A673 (cell line): ENCODE measurements around the gene PRXL2C. TPM values are rescaled to one million over a fixed set of nuclear protein-coding genes. Genes with fewer than 3 reads are reported as not detected.

Source experiments
- BruUV-seq: library from RNA; stranded (reverse); fragments of 400-500 nt; replicated peaks from 2 replicates; lab custom pipeline; 2021; lab: Mats Ljungman, UMichigan
- CTCF ChIA-PET: fragments of 300-600 bp; sonication (Branson Sonifier 250); formaldehyde crosslinking; loops from one replicate; lab custom pipeline; 2022; ENCODE audit warnings: antibody characterized with exemption; lab: Charles Lee
- POLR2A ChIA-PET: fragments of 300-600 bp; sonication (Branson Sonifier 250); formaldehyde crosslinking; loops from one replicate; lab custom pipeline; 2022; ENCODE audit warnings: antibody characterized with exemption; ENCODE audit not compliant: low non-redundant PET; lab: Charles Lee
- DNase-seq: peaks from one replicate; pipeline ENCODE4 v3.0.0-alpha.2; 2015; ENCODE audit warnings: low spot score
- H3K27ac ChIP-seq: fragments of 200-600 bp; sonication (generic); 2 replicates; pipeline ENCODE4 v1.5.1; 2016; ENCODE audit warnings: mixed run types, low read depth, mild to moderate bottlenecking, mixed read lengths, antibody characterized with exemption, low read length; ENCODE audit not compliant: poor library complexity, severe bottlenecking
- H3K27me3 ChIP-seq: fragments of 200-600 bp; sonication (generic); replicated peaks from 2 replicates; pipeline ENCODE4 v1.6.1; 2017; ENCODE audit warnings: mixed run types, low read depth, mild to moderate bottlenecking, mixed read lengths, antibody characterized with exemption, low read length; ENCODE audit not compliant: insufficient read depth, poor library complexity
- H3K36me3 ChIP-seq: fragments of 200-600 bp; sonication (generic); 2 replicates; pipeline ENCODE4 v1.6.1; 2016; ENCODE audit warnings: mixed run types, mild to moderate bottlenecking, mixed read lengths, antibody characterized with exemption, low read length; ENCODE audit not compliant: insufficient read depth, poor library complexity, severe bottlenecking
- H3K4me1 ChIP-seq: fragments of 200-600 bp; sonication (generic); 2 replicates; pipeline ENCODE4 v1.6.1; 2017; ENCODE audit warnings: mixed run types, mild to moderate bottlenecking, mixed read lengths, antibody characterized with exemption, low read length; ENCODE audit not compliant: insufficient read depth, poor library complexity, severe bottlenecking
- H3K4me3 ChIP-seq: fragments of 200-600 bp; sonication (generic); 2 replicates; pipeline ENCODE4 v1.5.1; 2016; ENCODE audit warnings: low read depth, mixed run types, mild to moderate bottlenecking, mixed read lengths, low read length; ENCODE audit not compliant: poor library complexity, severe bottlenecking
- H3K9me3 ChIP-seq: fragments of 200-600 bp; sonication (generic); 2 replicates; pipeline ENCODE4 v1.6.1; 2016; ENCODE audit warnings: mixed run types, low read depth, mild to moderate bottlenecking, mixed read lengths, antibody characterized with exemption, low read length; ENCODE audit not compliant: poor library complexity, severe bottlenecking
- EZH2 ChIP-seq: fragments of 200-600 bp; sonication (generic); IDR thresholded peaks from 2 replicates; pipeline ENCODE4 v1.6.1; 2017; ENCODE audit warnings: borderline replicate concordance, low read depth, mild to moderate bottlenecking, mixed read lengths, antibody characterized with exemption, low read length; ENCODE audit not compliant: poor library complexity, severe bottlenecking
- intact Hi-C: fragments of 100-400 bp; cut with micrococcal nuclease; formaldehyde crosslinking; loops from one replicate; pipeline ENCODE4 v1.10.0; 2022; ENCODE audit not compliant: unreplicated experiment
- total RNA-seq: library from RNA; stranded (reverse); gene quantifications from 2 replicates; pipeline ENCODE4 v1.2.3, GENCODE V29; 2021
- TF ChIP-seq, protein P1 (sequence below): fragments of 300-800, 200-600 bp; sonication (generic); conservative IDR thresholded peaks from 2 replicates; pipeline ENCODE4 v1.5.1; 2017; ENCODE audit warnings: low read depth, mild to moderate bottlenecking, antibody characterized with exemption, low read length, moderate library complexity, mixed read lengths

PRXL2C gene
- total RNA-seq, 1 experiment from 2014 or later = 2.6 TPM

DNA sequence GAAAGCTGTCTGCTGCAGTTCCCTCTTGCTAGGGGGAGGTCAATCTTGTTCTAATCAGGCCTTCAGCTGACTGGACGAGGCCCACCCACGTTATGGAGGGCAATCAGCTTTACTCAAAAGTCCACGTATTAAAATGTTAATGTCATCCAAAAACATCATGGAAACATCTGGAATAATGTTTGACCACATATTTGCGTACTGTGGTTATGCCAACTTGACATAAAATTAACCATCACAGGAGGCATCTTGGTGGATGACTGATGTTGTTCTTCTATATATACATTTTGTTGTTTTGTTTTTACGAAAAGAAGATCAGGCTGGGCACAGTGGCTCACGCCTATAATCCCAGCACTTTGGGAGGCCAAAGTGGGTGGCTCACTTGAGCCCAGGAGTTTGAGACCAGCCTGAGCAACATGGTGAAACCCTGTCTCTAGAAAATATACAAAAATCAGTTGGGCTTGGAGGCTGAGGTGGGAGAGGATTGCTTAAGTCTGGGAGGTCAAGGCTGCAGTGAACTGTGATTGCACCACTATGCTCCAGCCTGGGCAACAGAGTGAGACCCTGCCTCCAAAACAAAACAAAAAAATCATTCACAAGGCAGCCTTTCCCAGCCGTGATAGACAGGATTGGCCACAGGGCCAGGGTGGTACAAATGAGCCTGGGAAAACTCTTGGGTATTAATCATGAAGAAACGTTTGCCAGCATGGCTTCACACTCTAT, 33.8 kb upstream of the PRXL2C start:
- H3K4me1 ChIP-seq = no peaks in the 10 kb centered on the region
- no peaks in the 10 kb centered on the region for H3K36me3 ChIP-seq
- no peak for TF ChIP-seq EZH2
- TF ChIP-seq, protein P1, sequence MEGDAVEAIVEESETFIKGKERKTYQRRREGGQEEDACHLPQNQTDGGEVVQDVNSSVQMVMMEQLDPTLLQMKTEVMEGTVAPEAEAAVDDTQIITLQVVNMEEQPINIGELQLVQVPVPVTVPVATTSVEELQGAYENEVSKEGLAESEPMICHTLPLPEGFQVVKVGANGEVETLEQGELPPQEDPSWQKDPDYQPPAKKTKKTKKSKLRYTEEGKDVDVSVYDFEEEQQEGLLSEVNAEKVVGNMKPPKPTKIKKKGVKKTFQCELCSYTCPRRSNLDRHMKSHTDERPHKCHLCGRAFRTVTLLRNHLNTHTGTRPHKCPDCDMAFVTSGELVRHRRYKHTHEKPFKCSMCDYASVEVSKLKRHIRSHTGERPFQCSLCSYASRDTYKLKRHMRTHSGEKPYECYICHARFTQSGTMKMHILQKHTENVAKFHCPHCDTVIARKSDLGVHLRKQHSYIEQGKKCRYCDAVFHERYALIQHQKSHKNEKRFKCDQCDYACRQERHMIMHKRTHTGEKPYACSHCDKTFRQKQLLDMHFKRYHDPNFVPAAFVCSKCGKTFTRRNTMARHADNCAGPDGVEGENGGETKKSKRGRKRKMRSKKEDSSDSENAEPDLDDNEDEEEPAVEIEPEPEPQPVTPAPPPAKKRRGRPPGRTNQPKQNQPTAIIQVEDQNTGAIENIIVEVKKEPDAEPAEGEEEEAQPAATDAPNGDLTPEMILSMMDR = no peak
- no peak overlapping the region for H3K27ac ChIP-seq
- no TSS peak for BruUV-seq
- CTCF ChIA-PET = no interaction called here
- no peaks in the 10 kb centered on the region for H3K27me3 ChIP-seq
- intact Hi-C loops = no loop called here
- POLR2A ChIA-PET = no interaction called here
- no peak for DNase-seq
- no peaks in the 10 kb centered on the region for H3K9me3 ChIP-seq
- H3K4me3 ChIP-seq = no peak overlapping the region

DNA sequence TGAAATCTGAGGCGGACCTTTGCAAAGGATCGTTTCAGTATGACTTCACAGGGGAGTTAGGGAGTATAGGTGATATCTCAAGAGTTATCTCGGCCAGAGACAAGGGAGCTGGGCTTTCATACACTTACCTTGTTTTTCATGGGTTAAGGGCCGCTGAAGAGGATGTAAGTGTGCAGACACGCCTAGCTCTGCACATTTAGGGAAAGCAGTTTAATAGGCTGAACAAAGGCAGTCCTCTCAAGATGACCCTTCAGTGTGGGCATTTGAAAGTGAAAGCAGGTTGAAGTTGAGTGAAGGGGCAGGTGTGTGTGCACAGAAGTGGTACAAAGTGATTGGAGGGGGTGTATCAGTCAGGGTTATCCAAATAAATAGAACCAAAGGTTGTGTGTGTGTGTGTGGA, 33.1 kb upstream of the PRXL2C start:
- H3K4me1 ChIP-seq = no peaks in the 10 kb centered on the region
- TF ChIP-seq, protein P1 = no peak
- no peak for TF ChIP-seq EZH2
- intact Hi-C loops = no loop called here
- no peak overlapping the region for H3K27ac ChIP-seq
- no peak for DNase-seq
- H3K4me3 ChIP-seq = no peak overlapping the region
- H3K36me3 ChIP-seq = no peaks in the 10 kb centered on the region
- no TSS peak for BruUV-seq
- CTCF ChIA-PET = no interaction called here
- H3K27me3 ChIP-seq = no peaks in the 10 kb centered on the region
- no peaks in the 10 kb centered on the region for H3K9me3 ChIP-seq
- POLR2A ChIA-PET = no interaction called here

DNA sequence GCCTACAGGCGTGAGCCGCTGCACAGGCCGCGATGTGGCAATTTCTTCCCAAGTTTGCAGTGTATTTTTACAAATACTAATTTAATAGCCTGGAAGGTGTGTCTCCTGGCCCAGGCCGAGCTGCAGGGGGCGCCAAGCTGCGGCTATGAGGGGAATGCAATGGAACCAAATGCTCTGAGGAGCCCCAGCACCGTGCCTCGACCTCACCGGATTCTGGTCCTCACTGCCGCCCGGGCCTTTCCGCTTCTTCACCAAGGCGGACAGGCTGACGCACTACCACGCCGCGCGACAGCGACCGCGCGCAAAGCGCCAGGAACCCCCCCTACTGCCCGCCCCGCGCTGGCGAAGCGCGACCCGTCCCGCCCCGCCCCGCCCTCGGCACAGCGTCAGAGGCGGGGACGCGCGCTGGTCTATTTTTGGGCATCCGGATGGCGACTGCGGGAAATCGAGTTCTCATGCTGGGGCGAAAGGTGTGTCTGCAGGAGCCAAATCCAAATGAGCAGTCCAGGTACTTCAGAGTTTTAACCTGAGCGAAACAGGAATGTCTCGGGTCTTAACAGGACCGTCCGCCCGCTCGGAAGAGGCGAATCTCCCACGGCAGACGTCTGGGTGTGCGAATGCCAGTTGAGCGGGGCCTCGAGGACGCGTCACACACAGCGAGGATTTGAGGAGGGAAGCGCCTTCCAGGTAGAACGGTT, 31.7 kb upstream of the PRXL2C start:
- Histone ChIP-seq H3K27me3 (no peaks in the 10 kb centered on the region), H3K9me3 (no peaks in the 10 kb centered on the region), H3K36me3 (no peaks in the 10 kb centered on the region), H3K27ac (no peak overlapping the region), H3K4me1 (no peaks in the 10 kb centered on the region), H3K4me3 (peak overlapping the region; percentile 40)
- DNase-seq = peak; percentile 84
- no TSS peak for BruUV-seq
- no peak for TF ChIP-seq EZH2
- TF ChIP-seq, protein P1 = peak; percentile 61
- CTCF ChIA-PET = no interaction called here
- intact Hi-C loops = no loop called here
- POLR2A ChIA-PET = no interaction called here
